ENCODE results near the gene SLC49A4. TPM values are rescaled to one million over a fixed set of nuclear protein-coding genes. Genes with fewer than 3 reads are reported as not detected.

Gene SLC49A4
- polyA plus RNA-seq, 1 of the 3 experiments (the other 2 are of a cell fraction), result 6.4 TPM

- Histone ChIP-seq H3K79me2 (ENCODE audit: insufficient read depth) (no peaks in the 10 kb centered on the region; the same call in 1 of the 2 replicates), H3F3A (replicated peaks; ENCODE audit: insufficient read depth) (peaks cover 8% of the 10 kb centered on the region), H3K9me2 (no peaks in the 10 kb centered on the region), H2AFZ (ENCODE audit: low read depth) (no peak overlapping the region), H3K9me3 (no peaks in the 10 kb centered on the region), H3K4me2 (no peak overlapping the region; the same call in 1 of the 2 replicates), H3K27ac (ENCODE audit: low read depth in 2 of 2, low read length in 1 of 2) (peak overlapping the region in 1 of 2 experiments; percentile 8; a peak in 1 of 4 replicates), H3K4me1 (ENCODE audit: control insufficient read depth in 1 of 2, insufficient read depth in 2 of 2, low read depth in 1 of 2, low read length in 1 of 2) (no peaks in the 10 kb centered on the region; a peak in 1 of 4 replicates), H3K9ac (no peak overlapping the region), H3K36me3 (replicated peaks in 1 of 2; ENCODE audit: control insufficient read depth in 1 of 2, insufficient read depth in 2 of 2, low read length in 1 of 2) (peaks cover 0 to 2% of the 10 kb centered on the region in 2 experiments), H3K27me3 (ENCODE audit: insufficient read depth) (no peaks in the 10 kb centered on the region), H4K20me1 (ENCODE audit: insufficient read depth) (no peaks in the 10 kb centered on the region), H3K4me3 (ENCODE audit: low read depth in 2 of 2, low read length in 1 of 2) (no peak overlapping the region)
- ChIA-PET POLR2A (no interaction called here), CTCF (interaction anchor here (0.7 to 1.2 kb wide), 4 partner anchors 31 to 157 kb away, joined by 3 read pairs; no protein-coding TSS in a partner anchor)
- TF ChIP-seq RXRA (IDR thresholded peaks at IDR 0.05; ENCODE audit: borderline replicate concordance, low read depth) (no peak), FOSL2 (IDR thresholded peaks at IDR 0.05; ENCODE audit: borderline replicate concordance, low read depth) (peak; percentile 65; the same call in 1 of the 2 replicates), PBX3 (IDR thresholded peaks at IDR 0.05) (peak; percentile 17; the same call in 1 of the 2 replicates)
- no peak for DNase-seq
- WGBS (ENCODE audit: low lambda C conversion rate), result 78% methylated on average over 1 of the region's 1 CpG
Measured at GRCh38 chr3:122786066-122786465, 8.8 kb upstream of the SLC49A4 start.

GRCh38 chr3:122787872-122788271 lies 7.0 kb upstream of the SLC49A4 start:
- TF ChIP-seq CHD2 (IDR thresholded peaks at IDR 0.05; ENCODE audit: low read length, partially characterized antibody) (no peak), EZH2phosphoT487 (IDR thresholded peaks at IDR 0.05; ENCODE audit: borderline replicate concordance, low read depth) (no peak), ELF1 (IDR thresholded peaks at IDR 0.05) (no peak), NFIC (IDR thresholded peaks at IDR 0.05; ENCODE audit: borderline replicate concordance) (no peak), MEF2A (IDR thresholded peaks at IDR 0.05; ENCODE audit: borderline replicate concordance, low read depth) (no peak)
- H4K20me1 ChIP-seq (ENCODE audit: insufficient read depth), result no peaks in the 10 kb centered on the region
- ChIA-PET CTCF (no interaction called here), POLR2A (no interaction called here)
- no peaks in the 10 kb centered on the region for H3K27me3 ChIP-seq (ENCODE audit: insufficient read depth)
- H3K9me2 ChIP-seq, result no peaks in the 10 kb centered on the region
- H3K27ac ChIP-seq (ENCODE audit: low read depth in 2 of 2, low read length in 1 of 2), result no peak overlapping the region
- no peak overlapping the region for H3K4me3 ChIP-seq (ENCODE audit: low read depth in 2 of 2, low read length in 1 of 2)
- H3K4me1 ChIP-seq (ENCODE audit: control insufficient read depth in 1 of 2, insufficient read depth in 2 of 2, low read depth in 1 of 2, low read length in 1 of 2), result peaks cover 0 to 3% of the 10 kb centered on the region in 2 experiments; a peak in 3 of 4 replicates
- 94% methylated on average over 2 of the region's 2 CpGs for WGBS (ENCODE audit: low lambda C conversion rate)
- H3F3A ChIP-seq (replicated peaks; ENCODE audit: insufficient read depth), result peaks cover 8% of the 10 kb centered on the region
- no peaks in the 10 kb centered on the region for H3K9me3 ChIP-seq
- H3K79me2 ChIP-seq (ENCODE audit: insufficient read depth), result peaks cover 7% of the 10 kb centered on the region
- H3K9ac ChIP-seq, result no peak overlapping the region
- H3K4me2 ChIP-seq, result no peak overlapping the region
- peaks cover 0 to 2% of the 10 kb centered on the region in 2 experiments for H3K36me3 ChIP-seq (replicated peaks in 1 of 2; ENCODE audit: control insufficient read depth in 1 of 2, insufficient read depth in 2 of 2, low read length in 1 of 2)
- H2AFZ ChIP-seq (ENCODE audit: low read depth), result no peak overlapping the region
- no peak for DNase-seq

GRCh38 chr3:122789585-122790273 lies 5.1 kb upstream of the SLC49A4 start:
- Histone ChIP-seq H3K4me3 (ENCODE audit: low read depth in 2 of 2, low read length in 1 of 2) (no peak overlapping the region), H3K27ac (ENCODE audit: low read depth in 2 of 2, low read length in 1 of 2) (no peak overlapping the region), H3K4me1 (ENCODE audit: control insufficient read depth in 1 of 2, insufficient read depth in 2 of 2, low read depth in 1 of 2, low read length in 1 of 2) (peaks cover 0 to 6% of the 10 kb centered on the region in 2 experiments; a peak in 3 of 4 replicates), H3K9me3 (no peaks in the 10 kb centered on the region), H3K79me2 (ENCODE audit: insufficient read depth) (peaks cover 9% of the 10 kb centered on the region), H3K27me3 (ENCODE audit: insufficient read depth) (no peaks in the 10 kb centered on the region), H3K4me2 (no peak overlapping the region), H3K9ac (no peak overlapping the region), H3K9me2 (no peaks in the 10 kb centered on the region), H3K36me3 (replicated peaks in 1 of 2; ENCODE audit: control insufficient read depth in 1 of 2, insufficient read depth in 2 of 2, low read length in 1 of 2) (no peaks in the 10 kb centered on the region), H4K20me1 (ENCODE audit: insufficient read depth) (no peaks in the 10 kb centered on the region), H2AFZ (ENCODE audit: low read depth) (no peak overlapping the region), H3F3A (replicated peaks; ENCODE audit: insufficient read depth) (peaks cover 16% of the 10 kb centered on the region)
- CTCF ChIA-PET, result no interaction called here
- DNase-seq, result no peak
- WGBS (ENCODE audit: low lambda C conversion rate), result 87% methylated on average over 11 of the region's 11 CpGs
- POLR2A ChIA-PET, result no interaction called here
- no peak for TF ChIP-seq SMC3 (IDR thresholded peaks at IDR 0.05; ENCODE audit: low read depth, low read length)
- TF ChIP-seq NFIC (IDR thresholded peaks at IDR 0.05; ENCODE audit: borderline replicate concordance), result no peak
- no peak for TF ChIP-seq ZBTB33 (IDR thresholded peaks at IDR 0.05; ENCODE audit: borderline replicate concordance, low read depth)
- no peak for TF ChIP-seq RCOR1 (IDR thresholded peaks at IDR 0.05; ENCODE audit: low read length)
- TF ChIP-seq MEF2A (IDR thresholded peaks at IDR 0.05; ENCODE audit: borderline replicate concordance, low read depth), result no peak
- TF ChIP-seq TEAD4 (IDR thresholded peaks at IDR 0.05; ENCODE audit: borderline replicate concordance, insufficient read depth), result no peak
- TF ChIP-seq POLR2AphosphoS5 (IDR thresholded peaks at IDR 0.05; ENCODE audit: low read depth, low read length), result no peak
- no peak for TF ChIP-seq EZH2phosphoT487 (IDR thresholded peaks at IDR 0.05; ENCODE audit: borderline replicate concordance, low read depth)
- no peak for TF ChIP-seq JUND (IDR thresholded peaks at IDR 0.05)
- TF ChIP-seq USF1 (IDR thresholded peaks at IDR 0.05; ENCODE audit: borderline replicate concordance, low read depth), result no peak
- TF ChIP-seq TCF12 (IDR thresholded peaks at IDR 0.05), result no peak
- no peak for TF ChIP-seq FOSL2 (IDR thresholded peaks at IDR 0.05; ENCODE audit: borderline replicate concordance, low read depth)

All from SK-N-SH (cell line).